Activated CD8-positive, alpha-beta T cell treated with anti-CD3 and anti-CD28 coated beads for 36 hours (primary cell): ENCODE measurements around the gene TH. TPM values are rescaled to one million over a fixed set of nuclear protein-coding genes. Genes with fewer than 3 reads are reported as not detected.
A peak's percentile ranks its signal among the peaks of the same experiment; 100 is the strongest.

Experiments
- ATAC-seq: fragments of 200-7000 bp; cut with Tn5 transposase; one replicate; pipeline ENCODE4 v1.10.0; 2021; ENCODE audit warnings: mild to moderate bottlenecking, moderate library complexity
- CTCF ChIA-PET: fragments of 350-600 bp; sonication (Branson Sonifier 250); formaldehyde crosslinking; loops from one replicate; lab custom pipeline; 2021; ENCODE audit warnings: antibody characterized with exemption; lab: Charles Lee
- POLR2A ChIA-PET: fragments of 350-600 bp; sonication (Branson Sonifier 250); formaldehyde crosslinking; loops from one replicate; lab custom pipeline; 2021; ENCODE audit warnings: antibody characterized with exemption; lab: Charles Lee
- DNase-seq: peaks from one replicate; pipeline ENCODE4 v3.0.0-alpha.2; 2020
- H3K27ac Mint-ChIP-seq: one replicate; pipeline ENCODE4 v1.8.0; 2021; ENCODE audit warnings: mild to moderate bottlenecking, mixed read lengths
- H3K27me3 Mint-ChIP-seq: one replicate; pipeline ENCODE4 v1.8.0; 2021; ENCODE audit warnings: mixed read lengths
- H3K36me3 Mint-ChIP-seq: one replicate; pipeline ENCODE4 v1.8.0; 2021; ENCODE audit warnings: low read depth, mixed read lengths
- H3K4me1 Mint-ChIP-seq: one replicate; pipeline ENCODE4 v1.8.0; 2021; ENCODE audit warnings: low read depth, mixed read lengths
- H3K4me3 Mint-ChIP-seq: one replicate; pipeline ENCODE4 v1.8.0; 2021; ENCODE audit warnings: mild to moderate bottlenecking, moderate library complexity, mixed read lengths
- H3K9me3 Mint-ChIP-seq: one replicate; pipeline ENCODE4 v1.8.0; 2021; ENCODE audit warnings: mixed read lengths
- CTCF ChIP-seq: fragments of 200-600 bp; IDR thresholded peaks from one replicate; pipeline ENCODE4 v1.8.0; 2022; ENCODE audit warnings: antibody characterized with exemption, mild to moderate bottlenecking
- intact Hi-C: fragments of 100-400 bp; cut with micrococcal nuclease; formaldehyde crosslinking; loops from one replicate; pipeline ENCODE4 v1.10.0; 2022
- total RNA-seq, 2 experiments: library from RNA; stranded (reverse); gene quantifications; one replicate each; pipeline ENCODE4 v1.2.3, GENCODE V29; 2021

The TH gene
- total RNA-seq, 2 experiments from 2014 or later: not detected

- ChIA-PET CTCF (interaction anchor here (0.7 kb wide), 2 partner anchors 91 to 96 kb away, joined by 3 read pairs; no protein-coding TSS in a partner anchor), POLR2A (no interaction called here)
- no peaks in the 10 kb centered on the region for H3K27me3 Mint-ChIP-seq
- no peak for TF ChIP-seq CTCF
- no peak overlapping the region for H3K27ac Mint-ChIP-seq
- no peak overlapping the region for H3K4me3 Mint-ChIP-seq
- peaks cover 6% of the 10 kb centered on the region for H3K4me1 Mint-ChIP-seq
- DNase-seq: peak; percentile 1
- intact Hi-C loops: no loop called here
- no peak for ATAC-seq
- H3K9me3 Mint-ChIP-seq: no peaks in the 10 kb centered on the region
- no peaks in the 10 kb centered on the region for H3K36me3 Mint-ChIP-seq
These were observed 37.2 kb upstream of the TH start for GRCh38 chr11:2208691-2209369.

- Mint-ChIP-seq H3K27me3 (no peaks in the 10 kb centered on the region), H3K36me3 (no peaks in the 10 kb centered on the region), H3K4me3 (no peak overlapping the region), H3K27ac (no peak overlapping the region), H3K9me3 (no peaks in the 10 kb centered on the region), H3K4me1 (no peaks in the 10 kb centered on the region)
- TF ChIP-seq CTCF: no peak
- intact Hi-C loops: no loop called here
- CTCF ChIA-PET: interaction anchor here (0.7 kb wide), 1 partner anchor 91 kb away, joined by 3 read pairs; no protein-coding TSS in a partner anchor
- DNase-seq (peak; percentile 1), ATAC-seq (no peak)
- POLR2A ChIA-PET: no interaction called here
These were observed 36.4 kb upstream of the TH start for GRCh38 chr11:2207773-2208621.

- DNase-seq (no peak), ATAC-seq (no peak)
- Mint-ChIP-seq H3K4me3 (no peak overlapping the region), H3K9me3 (no peaks in the 10 kb centered on the region), H3K27me3 (no peaks in the 10 kb centered on the region), H3K4me1 (no peaks in the 10 kb centered on the region), H3K27ac (no peak overlapping the region), H3K36me3 (no peaks in the 10 kb centered on the region)
- intact Hi-C loops: no loop called here
- no peak for TF ChIP-seq CTCF
- POLR2A ChIA-PET: no interaction called here
- CTCF ChIA-PET: interaction anchor here (0.7 to 1.4 kb wide), 2 partner anchors 12 to 98 kb away, joined by 3 read pairs; no protein-coding TSS in a partner anchor
These were observed 35.6 kb upstream of the TH start for GRCh38 chr11:2207212-2207611.

GRCh38 chr11:2205981-2206690 is 34.5 kb upstream of the TH start:
- ChIA-PET CTCF (interaction anchor here (1.4 kb wide), 1 partner anchor 11 kb away, joined by 3 read pairs; no protein-coding TSS in a partner anchor), POLR2A (interaction anchor here (0.6 kb wide), 1 partner anchor 715 kb away, joined by 3 read pairs; no protein-coding TSS in a partner anchor)
- DNase-seq (peak; percentile 0), ATAC-seq (no peak)
- Mint-ChIP-seq H3K4me3 (no peak overlapping the region), H3K27ac (no peak overlapping the region), H3K4me1 (no peaks in the 10 kb centered on the region), H3K27me3 (no peaks in the 10 kb centered on the region), H3K36me3 (no peaks in the 10 kb centered on the region), H3K9me3 (no peaks in the 10 kb centered on the region)
- intact Hi-C loops: no loop called here
- no peak for TF ChIP-seq CTCF
